CD14-positive monocyte (primary cell): ENCODE results near the gene FAM13C. TPM values are rescaled to one million over a fixed set of nuclear protein-coding genes. Genes with fewer than 3 reads are reported as not detected.

ENCODE experiments used
- DNase-seq, 3 donors: peaks; one replicate each; pipeline ENCODE4 v3.0.0-alpha.2; 2011 to 2022
- H2AFZ ChIP-seq: 2 replicates; pipeline ENCODE4 v1.6.0; 2012; ENCODE audit warnings: mild to moderate bottlenecking, low read depth, low read length, inconsistent platforms; ENCODE audit not compliant: insufficient read depth, poor library complexity, severe bottlenecking
- H3K27ac ChIP-seq, 2 donors: 1 replicate in 1 of 2; 2 replicates in 1 of 2; pipeline ENCODE4 v1.5.1; 2012 to 2013; ENCODE audit warnings: low read length in 2 of 2, control low read depth in 1 of 2, inconsistent platforms in 1 of 2, low read depth in 1 of 2, mild to moderate bottlenecking in 1 of 2
- H3K27me3 ChIP-seq, 2 donors: one replicate each; pipeline versions ENCODE4 v1.6.0 to v1.6.1; 2011 to 2013; ENCODE audit warnings: low read length in 2 of 2; ENCODE audit not compliant: control insufficient read depth in 2 of 2, insufficient read depth in 2 of 2
- H3K36me3 ChIP-seq, 2 donors: replicated peaks in 1 of 2; 1 replicate in 1 of 2; 2 replicates in 1 of 2; pipeline versions ENCODE4 v1.5.1 to v1.6.1; 2012 to 2013; ENCODE audit warnings: low read length in 2 of 2, control low read depth in 1 of 2, inconsistent platforms in 1 of 2, mild to moderate bottlenecking in 1 of 2; ENCODE audit not compliant: insufficient read depth in 2 of 2, control insufficient read depth in 1 of 2
- H3K4me1 ChIP-seq, 2 donors: 1 replicate in 1 of 2; 2 replicates in 1 of 2; pipeline versions ENCODE4 v1.5.1 to v1.6.1; 2012 to 2013; ENCODE audit warnings: low read length in 2 of 2, control low read depth in 1 of 2, inconsistent platforms in 1 of 2, mild to moderate bottlenecking in 1 of 2, moderate library complexity in 1 of 2; ENCODE audit not compliant: insufficient read depth in 2 of 2, control insufficient read depth in 1 of 2
- H3K4me2 ChIP-seq: replicated peaks from 2 replicates; pipeline ENCODE3; 2012; ENCODE audit warnings: low read length, moderate library complexity, mild to moderate bottlenecking; ENCODE audit not compliant: poor library complexity, severe bottlenecking; ENCODE audit errors: extremely low read depth
- H3K4me3 ChIP-seq, 3 experiments: fragments of 200-600 bp in 1 of 3; sonication (generic) in 1 of 3; replicated peaks in 1 of 3; 1 replicate in 2 of 3; 2 replicates in 1 of 3; pipeline ENCODE4 v1.5.1; 2011 to 2013; ENCODE audit warnings: low read length in 3 of 3, mild to moderate bottlenecking in 3 of 3, control low read depth in 2 of 3, low read depth in 2 of 3, inconsistent platforms in 1 of 3, moderate library complexity in 1 of 3
- H3K79me2 ChIP-seq: 2 replicates; pipeline ENCODE4 v1.6.0; 2012; ENCODE audit warnings: mild to moderate bottlenecking, control low read depth, inconsistent platforms, low read length, moderate library complexity; ENCODE audit not compliant: insufficient read depth
- H3K9ac ChIP-seq: 2 replicates; pipeline ENCODE4 v1.6.0; 2017; ENCODE audit warnings: low read length, mild to moderate bottlenecking; ENCODE audit not compliant: insufficient read depth, poor library complexity, severe bottlenecking
- H3K9me3 ChIP-seq, 2 donors: replicated peaks in 1 of 2; 1 replicate in 1 of 2; 2 replicates in 1 of 2; pipeline versions ENCODE4 v1.5.1 to v1.6.1; 2012 to 2013; ENCODE audit warnings: low read length in 2 of 2, control low read depth in 1 of 2; ENCODE audit not compliant: control insufficient read depth in 1 of 2, insufficient read depth in 1 of 2
- H4K20me1 ChIP-seq: 2 replicates; pipeline ENCODE4 v1.6.0; 2012; ENCODE audit warnings: mild to moderate bottlenecking, low read length, control low read depth, moderate library complexity; ENCODE audit not compliant: insufficient read depth
- H3K27ac Mint-ChIP-seq, 7 donors: one replicate each; pipeline ENCODE4 v1.8.0; 2020; ENCODE audit warnings: mild to moderate bottlenecking in 7 of 7, mixed read lengths in 7 of 7, moderate library complexity in 6 of 7, inconsistent platforms in 2 of 7
- H3K27me3 Mint-ChIP-seq, 3 donors: one replicate each; pipeline ENCODE4 v1.8.0; 2021 to 2022; ENCODE audit warnings: low read depth in 3 of 3, mild to moderate bottlenecking in 3 of 3, mixed read lengths in 3 of 3, moderate library complexity in 3 of 3, inconsistent platforms in 1 of 3
- H3K36me3 Mint-ChIP-seq, 2 donors: one replicate each; pipeline ENCODE4 v1.8.0; 2020; ENCODE audit warnings: mixed read lengths in 2 of 2, inconsistent platforms in 1 of 2, mild to moderate bottlenecking in 1 of 2
- H3K4me1 Mint-ChIP-seq: one replicate; pipeline ENCODE4 v1.8.0; 2020; ENCODE audit warnings: mild to moderate bottlenecking, mixed read lengths
- H3K4me3 Mint-ChIP-seq, 2 donors: one replicate each; pipeline ENCODE4 v1.8.0; 2020; ENCODE audit warnings: mild to moderate bottlenecking in 2 of 2, mixed read lengths in 2 of 2, moderate library complexity in 1 of 2
- H3K9me3 Mint-ChIP-seq, 7 donors: one replicate each; pipeline ENCODE4 v1.8.0; 2020 to 2022; ENCODE audit warnings: mixed read lengths in 7 of 7, mild to moderate bottlenecking in 6 of 7, moderate library complexity in 6 of 7, inconsistent platforms in 2 of 7
- WGBS: methylation state at CpG from one replicate; pipeline ENCODE4 v1.1.5; 2013; ENCODE audit warnings: missing lambda C conversion rate; ENCODE audit not compliant: insufficient coverage; 5-methylcytosine and 5-hydroxymethylcytosine counted together
- intact Hi-C, 2 donors: fragments of 100-400 bp; cut with micrococcal nuclease; formaldehyde crosslinking; loops; one replicate each; pipeline versions ENCODE4 v1.15.0 to v1.15.1; 2023
- polyA plus RNA-seq, 3 donors: library from polyadenylated mRNA; depleted of rRNA in 1 of 3; unstranded in 2 of 3; stranded (reverse) in 1 of 3; fragments of 300-500 nt in 2 of 3; fragments of >200 nt in 1 of 3; fragmentation: Illumina TruSeq in 2 of 3; gene quantifications; 1 replicate in 2 of 3; 2 replicates in 1 of 3; pipeline ENCODE4 v1.2.3, GENCODE V29; 2012 to 2021
- TF ChIP-seq, protein P1 (sequence below): fragments of 200-600 bp; IDR thresholded peaks from one replicate; pipeline ENCODE4 v1.8.0; 2022; ENCODE audit warnings: antibody characterized with exemption, mild to moderate bottlenecking

Gene FAM13C
- polyA plus RNA-seq, 3 donors = not detected

DNA sequence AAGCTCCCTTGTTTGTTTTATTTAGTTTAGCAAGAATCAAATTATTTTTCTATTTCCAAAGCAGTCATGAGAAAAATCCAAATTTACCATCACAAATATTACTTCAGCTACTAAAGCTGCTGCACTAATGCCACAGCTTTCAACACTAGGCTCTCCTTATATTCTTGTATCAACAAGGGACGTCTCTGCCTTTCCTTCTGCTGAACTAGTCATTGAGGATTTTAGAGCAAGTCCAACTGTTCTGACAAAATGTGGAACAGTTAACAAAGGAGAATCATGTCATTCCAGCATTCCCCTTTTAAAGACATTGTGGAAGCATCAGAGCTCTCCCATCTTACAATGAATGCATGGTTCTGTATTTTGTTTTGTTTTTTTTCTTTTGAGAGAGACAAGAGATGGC is 28.6 kb downstream of the FAM13C start:
- no peaks in the 10 kb centered on the region for H3K4me1 ChIP-seq
- no peak overlapping the region for H3K27ac Mint-ChIP-seq
- no peaks in the 10 kb centered on the region for H3K4me1 Mint-ChIP-seq
- TF ChIP-seq, protein P1, sequence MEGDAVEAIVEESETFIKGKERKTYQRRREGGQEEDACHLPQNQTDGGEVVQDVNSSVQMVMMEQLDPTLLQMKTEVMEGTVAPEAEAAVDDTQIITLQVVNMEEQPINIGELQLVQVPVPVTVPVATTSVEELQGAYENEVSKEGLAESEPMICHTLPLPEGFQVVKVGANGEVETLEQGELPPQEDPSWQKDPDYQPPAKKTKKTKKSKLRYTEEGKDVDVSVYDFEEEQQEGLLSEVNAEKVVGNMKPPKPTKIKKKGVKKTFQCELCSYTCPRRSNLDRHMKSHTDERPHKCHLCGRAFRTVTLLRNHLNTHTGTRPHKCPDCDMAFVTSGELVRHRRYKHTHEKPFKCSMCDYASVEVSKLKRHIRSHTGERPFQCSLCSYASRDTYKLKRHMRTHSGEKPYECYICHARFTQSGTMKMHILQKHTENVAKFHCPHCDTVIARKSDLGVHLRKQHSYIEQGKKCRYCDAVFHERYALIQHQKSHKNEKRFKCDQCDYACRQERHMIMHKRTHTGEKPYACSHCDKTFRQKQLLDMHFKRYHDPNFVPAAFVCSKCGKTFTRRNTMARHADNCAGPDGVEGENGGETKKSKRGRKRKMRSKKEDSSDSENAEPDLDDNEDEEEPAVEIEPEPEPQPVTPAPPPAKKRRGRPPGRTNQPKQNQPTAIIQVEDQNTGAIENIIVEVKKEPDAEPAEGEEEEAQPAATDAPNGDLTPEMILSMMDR = no peak
- no peak overlapping the region for H3K27ac ChIP-seq
- no peaks in the 10 kb centered on the region for H3K27me3 Mint-ChIP-seq
- H2AFZ ChIP-seq = no peak overlapping the region
- no peaks in the 10 kb centered on the region for H3K36me3 ChIP-seq
- no peaks in the 10 kb centered on the region for H3K79me2 ChIP-seq
- H3K9me3 ChIP-seq = no peaks in the 10 kb centered on the region
- no peak overlapping the region for H3K4me2 ChIP-seq
- no peak overlapping the region for H3K4me3 ChIP-seq
- H3K4me3 Mint-ChIP-seq = no peak overlapping the region
- peaks cover 0 to 6% (median 2%) of the 10 kb centered on the region in 7 donors for H3K9me3 Mint-ChIP-seq
- H3K36me3 Mint-ChIP-seq = no peaks in the 10 kb centered on the region
- no peak overlapping the region for H3K9ac ChIP-seq
- no peaks in the 10 kb centered on the region for H4K20me1 ChIP-seq
- no peaks in the 10 kb centered on the region for H3K27me3 ChIP-seq
- 100% methylated on average over 1 of the region's 1 CpG for WGBS
- DNase-seq = no peak
- intact Hi-C loops = no loop called here

DNA sequence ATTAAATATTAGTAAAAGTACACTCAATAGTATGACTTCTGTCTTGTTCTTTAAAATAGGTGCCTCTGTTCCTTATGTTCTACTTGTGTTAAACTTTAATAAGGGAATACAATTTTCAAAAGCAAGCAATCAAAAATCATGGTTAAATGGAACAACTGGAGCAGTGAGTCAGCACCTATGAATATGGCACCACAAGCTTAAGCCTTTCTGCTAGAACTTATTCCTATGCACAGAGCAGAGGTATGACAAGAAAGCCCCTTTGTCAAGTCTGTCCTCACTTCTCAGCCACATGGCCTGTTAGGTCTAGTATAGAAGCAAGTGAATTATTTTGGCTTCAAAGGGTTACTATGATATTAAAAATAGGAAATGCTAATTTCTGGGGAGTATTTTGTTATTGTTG is 29.8 kb downstream of the FAM13C start:
- no peak overlapping the region for H3K4me3 Mint-ChIP-seq
- intact Hi-C loops = no loop called here
- Histone ChIP-seq H3K36me3 (no peaks in the 10 kb centered on the region), H3K4me1 (no peaks in the 10 kb centered on the region), H3K27me3 (no peaks in the 10 kb centered on the region), H3K4me3 (no peak overlapping the region), H3K4me2 (no peak overlapping the region), H3K27ac (no peak overlapping the region), H3K9me3 (no peaks in the 10 kb centered on the region), H3K9ac (no peak overlapping the region), H4K20me1 (no peaks in the 10 kb centered on the region), H2AFZ (no peak overlapping the region), H3K79me2 (no peaks in the 10 kb centered on the region)
- DNase-seq = no peak
- TF ChIP-seq, protein P1 = no peak
- no peaks in the 10 kb centered on the region for H3K4me1 Mint-ChIP-seq
- peaks cover 0 to 3% (median 0%) of the 10 kb centered on the region in 7 donors for H3K9me3 Mint-ChIP-seq
- no peaks in the 10 kb centered on the region for H3K27me3 Mint-ChIP-seq
- no peaks in the 10 kb centered on the region for H3K36me3 Mint-ChIP-seq
- no peak overlapping the region for H3K27ac Mint-ChIP-seq
